Measurements from ENCODE around the gene TANC1.

DNA sequence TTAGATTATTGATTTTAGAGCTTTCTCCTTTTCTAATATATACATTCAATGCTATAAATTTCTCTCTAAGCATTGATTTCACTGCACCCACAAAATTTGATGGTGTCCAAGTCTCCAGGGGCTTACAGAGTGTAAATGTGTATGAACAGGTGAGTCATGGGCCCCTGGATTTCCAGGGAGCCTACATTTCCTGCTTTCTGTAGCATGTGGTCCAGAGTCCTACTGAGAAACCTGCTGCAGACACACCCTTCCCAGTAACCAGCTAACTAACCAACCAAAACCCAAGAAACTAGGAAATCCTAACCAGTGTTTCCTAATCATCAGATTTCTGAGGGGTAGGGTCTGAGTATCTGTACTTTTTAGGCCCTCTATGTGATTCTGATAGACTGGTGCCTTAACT, 39.5 kb upstream of the TANC1 start:
- TF ChIP-seq, protein P1, sequence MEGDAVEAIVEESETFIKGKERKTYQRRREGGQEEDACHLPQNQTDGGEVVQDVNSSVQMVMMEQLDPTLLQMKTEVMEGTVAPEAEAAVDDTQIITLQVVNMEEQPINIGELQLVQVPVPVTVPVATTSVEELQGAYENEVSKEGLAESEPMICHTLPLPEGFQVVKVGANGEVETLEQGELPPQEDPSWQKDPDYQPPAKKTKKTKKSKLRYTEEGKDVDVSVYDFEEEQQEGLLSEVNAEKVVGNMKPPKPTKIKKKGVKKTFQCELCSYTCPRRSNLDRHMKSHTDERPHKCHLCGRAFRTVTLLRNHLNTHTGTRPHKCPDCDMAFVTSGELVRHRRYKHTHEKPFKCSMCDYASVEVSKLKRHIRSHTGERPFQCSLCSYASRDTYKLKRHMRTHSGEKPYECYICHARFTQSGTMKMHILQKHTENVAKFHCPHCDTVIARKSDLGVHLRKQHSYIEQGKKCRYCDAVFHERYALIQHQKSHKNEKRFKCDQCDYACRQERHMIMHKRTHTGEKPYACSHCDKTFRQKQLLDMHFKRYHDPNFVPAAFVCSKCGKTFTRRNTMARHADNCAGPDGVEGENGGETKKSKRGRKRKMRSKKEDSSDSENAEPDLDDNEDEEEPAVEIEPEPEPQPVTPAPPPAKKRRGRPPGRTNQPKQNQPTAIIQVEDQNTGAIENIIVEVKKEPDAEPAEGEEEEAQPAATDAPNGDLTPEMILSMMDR (IDR thresholded peaks at IDR 0.05), result no peak
- TF ChIP-seq POLR2A (IDR thresholded peaks at IDR 0.05), result no peak
